ENCODE measurements around the gene FITM2. TPM values are rescaled to one million over a fixed set of nuclear protein-coding genes. Genes with fewer than 3 reads are reported as not detected.

The FITM2 gene
- polyA plus RNA-seq, 2 of the 4 experiments (the other 2 are of a cell fraction) = 13.1 to 15.4 TPM

DNA sequence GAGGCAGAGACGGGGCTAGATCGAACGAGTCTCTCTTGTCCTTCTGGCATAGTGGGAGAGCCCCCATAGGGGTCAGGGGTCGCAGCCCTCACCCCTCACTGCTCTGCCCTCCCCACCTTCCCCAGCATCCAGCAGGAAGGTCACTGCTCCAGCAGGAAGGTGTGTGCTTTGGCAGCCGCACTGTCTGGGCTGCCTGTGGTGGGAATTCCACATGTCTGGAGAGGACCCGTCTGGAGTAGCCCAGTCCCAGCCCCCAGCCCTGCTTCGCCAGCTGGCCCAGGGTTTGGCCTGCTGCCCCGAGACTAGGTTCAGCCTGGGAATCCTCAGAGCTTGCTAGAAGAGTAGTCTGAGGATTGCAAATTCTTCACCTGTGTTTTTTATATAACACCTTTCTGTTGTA, 23.3 kb upstream of the FITM2 start:
- no peaks in the 10 kb centered on the region for H3K9me3 ChIP-seq
- ChIA-PET POLR2A (no interaction called here), CTCF (interaction anchor here (15.2 kb wide), 1 partner anchor 22 kb away, joined by 134 read pairs; the partner anchor contains the start of gene FITM2)
- H3K4me2 ChIP-seq = no peak overlapping the region
- 28% methylated on average over 8 of the region's 8 CpGs for WGBS (ENCODE audit: missing lambda C conversion rate)
- H3K4me1 ChIP-seq = peaks cover 18% of the 10 kb centered on the region; the same call in 1 of the 3 replicates
- H3K4me3 ChIP-seq = no peak overlapping the region
- no peak for TF ChIP-seq ZC3H11A (IDR thresholded peaks at IDR 0.05)
- no peak for TF ChIP-seq RFX5 (IDR thresholded peaks at IDR 0.05)
- no peak for TF ChIP-seq RNF2 (IDR thresholded peaks at IDR 0.05; ENCODE audit: borderline replicate concordance, low read depth)
- TF ChIP-seq HOXB13 (CRISPR knock-in tag; IDR thresholded peaks at IDR 0.05; ENCODE audit: low read depth) = no peak
- TF ChIP-seq, protein P1, sequence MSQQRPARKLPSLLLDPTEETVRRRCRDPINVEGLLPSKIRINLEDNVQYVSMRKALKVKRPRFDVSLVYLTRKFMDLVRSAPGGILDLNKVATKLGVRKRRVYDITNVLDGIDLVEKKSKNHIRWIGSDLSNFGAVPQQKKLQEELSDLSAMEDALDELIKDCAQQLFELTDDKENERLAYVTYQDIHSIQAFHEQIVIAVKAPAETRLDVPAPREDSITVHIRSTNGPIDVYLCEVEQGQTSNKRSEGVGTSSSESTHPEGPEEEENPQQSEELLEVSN (IDR thresholded peaks at IDR 0.05; ENCODE audit: borderline replicate concordance, low read depth) = no peak
- TF ChIP-seq, protein P2, sequence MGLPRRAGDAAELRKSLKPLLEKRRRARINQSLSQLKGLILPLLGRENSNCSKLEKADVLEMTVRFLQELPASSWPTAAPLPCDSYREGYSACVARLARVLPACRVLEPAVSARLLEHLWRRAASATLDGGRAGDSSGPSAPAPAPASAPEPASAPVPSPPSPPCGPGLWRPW (IDR thresholded peaks at IDR 0.05) = no peak
- TF ChIP-seq CHD2 (IDR thresholded peaks at IDR 0.05; ENCODE audit: low read length, partially characterized antibody) = no peak
- H3K27ac ChIP-seq = peak overlapping the region in 1 of 2 experiments; percentile 58; a peak in 1 of 6 replicates
- DNase-seq (ENCODE audit: low read depth in 1 of 2, low spot score in 1 of 2) (no peak), FAIRE-seq (no peak), ATAC-seq (peak in 1 of 2 experiments; percentile 49; a peak in 3 of 6 replicates)

DNA sequence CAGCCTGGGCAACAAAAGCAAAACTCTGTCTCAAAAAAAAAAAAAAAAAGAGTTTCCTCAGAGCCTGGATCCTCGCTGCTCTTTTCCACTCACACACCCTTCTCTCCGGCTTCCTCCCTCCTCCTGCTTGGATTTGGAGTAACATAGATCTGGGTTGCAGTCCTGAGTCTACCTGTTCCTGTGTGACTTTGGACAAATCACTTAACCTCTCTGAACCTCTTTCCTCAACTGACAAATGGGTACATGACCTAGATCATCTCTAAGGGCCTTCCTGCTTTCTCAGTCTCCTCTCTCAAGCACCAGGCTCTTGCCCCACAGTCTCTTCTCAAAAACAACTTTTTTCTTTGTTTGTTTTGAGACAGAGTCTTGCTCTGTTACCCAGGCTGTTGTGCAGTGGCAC, 20.2 kb upstream of the FITM2 start:
- Histone ChIP-seq H3K4me2 (no peak overlapping the region), H3K27ac (no peak overlapping the region), H3K4me1 (peaks cover 9% of the 10 kb centered on the region; the same call in 1 of the 3 replicates), H3K9me3 (no peaks in the 10 kb centered on the region), H3K4me3 (no peak overlapping the region)
- WGBS (ENCODE audit: missing lambda C conversion rate) = 93% methylated on average over 2 of the region's 2 CpGs
- ATAC-seq (no peak), DNase-seq (ENCODE audit: low read depth in 1 of 2, low spot score in 1 of 2) (no peak), FAIRE-seq (no peak)
- POLR2A ChIA-PET = no interaction called here
- 0 out of 2 replicates have a peak, but pooled peaks have one; percentile 13 for TF ChIP-seq KDM1A (IDR thresholded peaks at IDR 0.05; ENCODE audit: low read depth)
- TF ChIP-seq NFE2L2 (conservative IDR thresholded peaks at IDR 0.05; ENCODE audit: low read length) = no peak
- TF ChIP-seq ZFP36 (IDR thresholded peaks at IDR 0.05; ENCODE audit: borderline replicate concordance, partially characterized antibody) = peak; percentile 64
- CTCF ChIA-PET = interaction anchor here (0.7 to 15.2 kb wide), 6 partner anchors 19 to 139 kb away, joined by 3 to 134 read pairs (median 4); partner anchors contain the start of gene FITM2

DNA sequence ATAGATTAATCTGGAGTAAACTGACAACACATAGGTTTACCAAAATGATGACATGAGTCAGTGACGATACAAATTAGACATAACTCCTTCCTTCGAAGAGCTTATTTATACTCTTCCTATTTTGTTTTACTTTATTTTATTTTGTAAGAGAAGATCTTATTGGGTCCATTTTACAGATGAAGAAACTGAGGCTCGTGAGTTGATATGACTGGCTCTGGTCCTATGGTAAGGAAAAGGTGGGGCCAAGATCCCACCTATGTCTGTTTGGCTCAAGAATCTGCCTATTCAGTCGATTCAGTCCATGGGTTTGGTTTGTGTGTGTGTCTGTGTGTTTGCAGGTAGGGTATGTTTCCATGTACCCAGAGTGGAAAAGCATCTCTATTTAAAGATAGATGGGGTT, 17.4 kb upstream of the FITM2 start:
- H3K27ac ChIP-seq = no peak overlapping the region
- H3K4me1 ChIP-seq = peaks cover 11% of the 10 kb centered on the region
- no peak for DNase-seq (ENCODE audit: low read depth in 1 of 2, low spot score in 1 of 2)
- no peaks in the 10 kb centered on the region for H3K9me3 ChIP-seq
- 65% methylated on average over 4 of the region's 4 CpGs for WGBS (ENCODE audit: missing lambda C conversion rate)
- H3K4me2 ChIP-seq = no peak overlapping the region
- H3K4me3 ChIP-seq = no peak overlapping the region
- CTCF ChIA-PET = interaction anchor here (0.7 to 15.2 kb wide), 5 partner anchors 16 to 143 kb away, joined by 3 to 134 read pairs (median 28); partner anchors contain the start of gene FITM2
- FAIRE-seq = no peak
- no peak for ATAC-seq
- POLR2A ChIA-PET = no interaction called here
- TF ChIP-seq FOXS1 (CRISPR knock-in tag; IDR thresholded peaks at IDR 0.05) = no peak
- no peak for TF ChIP-seq CBX8 (IDR thresholded peaks at IDR 0.05)
- TF ChIP-seq, protein P3, sequence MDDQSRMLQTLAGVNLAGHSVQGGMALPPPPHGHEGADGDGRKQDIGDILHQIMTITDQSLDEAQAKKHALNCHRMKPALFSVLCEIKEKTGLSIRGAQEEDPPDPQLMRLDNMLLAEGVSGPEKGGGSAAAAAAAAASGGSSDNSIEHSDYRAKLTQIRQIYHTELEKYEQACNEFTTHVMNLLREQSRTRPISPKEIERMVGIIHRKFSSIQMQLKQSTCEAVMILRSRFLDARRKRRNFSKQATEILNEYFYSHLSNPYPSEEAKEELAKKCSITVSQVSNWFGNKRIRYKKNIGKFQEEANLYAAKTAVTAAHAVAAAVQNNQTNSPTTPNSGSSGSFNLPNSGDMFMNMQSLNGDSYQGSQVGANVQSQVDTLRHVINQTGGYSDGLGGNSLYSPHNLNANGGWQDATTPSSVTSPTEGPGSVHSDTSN (IDR thresholded peaks at IDR 0.05) = no peak
- TF ChIP-seq SREBF2 (IDR thresholded peaks at IDR 0.05) = no peak
- TF ChIP-seq, protein P4, sequence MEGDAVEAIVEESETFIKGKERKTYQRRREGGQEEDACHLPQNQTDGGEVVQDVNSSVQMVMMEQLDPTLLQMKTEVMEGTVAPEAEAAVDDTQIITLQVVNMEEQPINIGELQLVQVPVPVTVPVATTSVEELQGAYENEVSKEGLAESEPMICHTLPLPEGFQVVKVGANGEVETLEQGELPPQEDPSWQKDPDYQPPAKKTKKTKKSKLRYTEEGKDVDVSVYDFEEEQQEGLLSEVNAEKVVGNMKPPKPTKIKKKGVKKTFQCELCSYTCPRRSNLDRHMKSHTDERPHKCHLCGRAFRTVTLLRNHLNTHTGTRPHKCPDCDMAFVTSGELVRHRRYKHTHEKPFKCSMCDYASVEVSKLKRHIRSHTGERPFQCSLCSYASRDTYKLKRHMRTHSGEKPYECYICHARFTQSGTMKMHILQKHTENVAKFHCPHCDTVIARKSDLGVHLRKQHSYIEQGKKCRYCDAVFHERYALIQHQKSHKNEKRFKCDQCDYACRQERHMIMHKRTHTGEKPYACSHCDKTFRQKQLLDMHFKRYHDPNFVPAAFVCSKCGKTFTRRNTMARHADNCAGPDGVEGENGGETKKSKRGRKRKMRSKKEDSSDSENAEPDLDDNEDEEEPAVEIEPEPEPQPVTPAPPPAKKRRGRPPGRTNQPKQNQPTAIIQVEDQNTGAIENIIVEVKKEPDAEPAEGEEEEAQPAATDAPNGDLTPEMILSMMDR (IDR thresholded peaks at IDR 0.05) = no peak
- TF ChIP-seq MYC (IDR thresholded peaks at IDR 0.05; ENCODE audit: borderline replicate concordance, low read length) = no peak
- TF ChIP-seq, protein P5, sequence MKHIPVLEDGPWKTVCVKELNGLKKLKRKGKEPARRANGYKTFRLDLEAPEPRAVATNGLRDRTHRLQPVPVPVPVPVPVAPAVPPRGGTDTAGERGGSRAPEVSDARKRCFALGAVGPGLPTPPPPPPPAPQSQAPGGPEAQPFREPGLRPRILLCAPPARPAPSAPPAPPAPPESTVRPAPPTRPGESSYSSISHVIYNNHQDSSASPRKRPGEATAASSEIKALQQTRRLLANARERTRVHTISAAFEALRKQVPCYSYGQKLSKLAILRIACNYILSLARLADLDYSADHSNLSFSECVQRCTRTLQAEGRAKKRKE (CRISPR knock-in tag; IDR thresholded peaks at IDR 0.05; ENCODE audit: low read depth) = no peak
- no peak for TF ChIP-seq EP300 (IDR thresholded peaks at IDR 0.05)
- no peak for TF ChIP-seq CBX2 (IDR thresholded peaks at IDR 0.05; ENCODE audit: borderline replicate concordance, low read depth)
- TF ChIP-seq HOXB13 (CRISPR knock-in tag; IDR thresholded peaks at IDR 0.05; ENCODE audit: low read depth) = no peak
- TF ChIP-seq RARB (CRISPR knock-in tag; IDR thresholded peaks at IDR 0.05) = no peak
- TF ChIP-seq EHMT2 (IDR thresholded peaks at IDR 0.05; ENCODE audit: low read depth) = no peak
- TF ChIP-seq TP53 (CRISPR knock-in tag; IDR thresholded peaks at IDR 0.05) = no peak
- TF ChIP-seq CEBPB (IDR thresholded peaks at IDR 0.05) = no peak
- TF ChIP-seq NR3C1 (IDR thresholded peaks at IDR 0.05) = no peak
- TF ChIP-seq KDM5A (IDR thresholded peaks at IDR 0.05) = no peak
- TF ChIP-seq, protein P6, sequence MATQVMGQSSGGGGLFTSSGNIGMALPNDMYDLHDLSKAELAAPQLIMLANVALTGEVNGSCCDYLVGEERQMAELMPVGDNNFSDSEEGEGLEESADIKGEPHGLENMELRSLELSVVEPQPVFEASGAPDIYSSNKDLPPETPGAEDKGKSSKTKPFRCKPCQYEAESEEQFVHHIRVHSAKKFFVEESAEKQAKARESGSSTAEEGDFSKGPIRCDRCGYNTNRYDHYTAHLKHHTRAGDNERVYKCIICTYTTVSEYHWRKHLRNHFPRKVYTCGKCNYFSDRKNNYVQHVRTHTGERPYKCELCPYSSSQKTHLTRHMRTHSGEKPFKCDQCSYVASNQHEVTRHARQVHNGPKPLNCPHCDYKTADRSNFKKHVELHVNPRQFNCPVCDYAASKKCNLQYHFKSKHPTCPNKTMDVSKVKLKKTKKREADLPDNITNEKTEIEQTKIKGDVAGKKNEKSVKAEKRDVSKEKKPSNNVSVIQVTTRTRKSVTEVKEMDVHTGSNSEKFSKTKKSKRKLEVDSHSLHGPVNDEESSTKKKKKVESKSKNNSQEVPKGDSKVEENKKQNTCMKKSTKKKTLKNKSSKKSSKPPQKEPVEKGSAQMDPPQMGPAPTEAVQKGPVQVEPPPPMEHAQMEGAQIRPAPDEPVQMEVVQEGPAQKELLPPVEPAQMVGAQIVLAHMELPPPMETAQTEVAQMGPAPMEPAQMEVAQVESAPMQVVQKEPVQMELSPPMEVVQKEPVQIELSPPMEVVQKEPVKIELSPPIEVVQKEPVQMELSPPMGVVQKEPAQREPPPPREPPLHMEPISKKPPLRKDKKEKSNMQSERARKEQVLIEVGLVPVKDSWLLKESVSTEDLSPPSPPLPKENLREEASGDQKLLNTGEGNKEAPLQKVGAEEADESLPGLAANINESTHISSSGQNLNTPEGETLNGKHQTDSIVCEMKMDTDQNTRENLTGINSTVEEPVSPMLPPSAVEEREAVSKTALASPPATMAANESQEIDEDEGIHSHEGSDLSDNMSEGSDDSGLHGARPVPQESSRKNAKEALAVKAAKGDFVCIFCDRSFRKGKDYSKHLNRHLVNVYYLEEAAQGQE (IDR thresholded peaks at IDR 0.05) = no peak

Measured in A549 (cell line).